ENCODE measurements around the gene PRSS35.

GRCh38 chr6:83488861-83489260 is 23.5 kb upstream of the PRSS35 start:
- TF ChIP-seq EP300 (IDR thresholded peaks at IDR 0.05) (no peak), POLR2A (IDR thresholded peaks at IDR 0.05) (no peak), CTCF (IDR thresholded peaks at IDR 0.05) (no peak), POLR2AphosphoS5 (IDR thresholded peaks at IDR 0.05) (no peak)
